Endothelial cell of umbilical vein (primary cell): Measurements from ENCODE around the gene PYGB. TPM values are rescaled to one million over a fixed set of nuclear protein-coding genes. Genes with fewer than 3 reads are reported as not detected.

ENCODE experiments used
- BruUV-seq: library from RNA; stranded (reverse); fragments of 400-500 nt; replicated peaks from 2 replicates; lab custom pipeline; 2021; lab: Mats Ljungman, UMichigan
- CTCF ChIA-PET: fragments of 300-600, 350-600 bp; sonication (Branson Sonifier 250); formaldehyde crosslinking; loops from one replicate; lab custom pipeline; 2021; ENCODE audit warnings: antibody characterized with exemption, inconsistent platforms; lab: Charles Lee
- POLR2A ChIA-PET: fragments of 300-600, 350-600 bp; sonication (Branson Sonifier 250); formaldehyde crosslinking; loops from one replicate; lab custom pipeline; 2021; ENCODE audit warnings: antibody characterized with exemption, inconsistent platforms; lab: Charles Lee
- DNase-seq: peaks from one replicate; pipeline ENCODE4 v3.0.0-alpha.2; 2011; ENCODE audit warnings: low read depth, low spot score
- FAIRE-seq: peaks from 2 replicates; lab custom pipeline; 2011; peaks lifted over from hg19 to GRCh38; lab: Jason Lieb, UNC
- H2AFZ ChIP-seq: 2 replicates; pipeline ENCODE4 v1.6.0; 2012; ENCODE audit warnings: low read depth, low read length, control low read depth, inconsistent platforms
- H3K27ac ChIP-seq: 2 replicates; pipeline ENCODE4 v1.5.1; 2011; ENCODE audit warnings: low read depth, mild to moderate bottlenecking, control low read depth, low read length, moderate library complexity; ENCODE audit not compliant: insufficient read depth
- H3K27me3 ChIP-seq, 2 experiments: 2 replicates each; pipeline versions ENCODE4 v1.6.0 to v1.6.1; 2011; ENCODE audit warnings: low read length in 2 of 2, mixed read lengths in 1 of 2; ENCODE audit not compliant: control insufficient read depth in 2 of 2, insufficient read depth in 2 of 2
- H3K36me3 ChIP-seq, 2 experiments: 2 replicates in 1 of 2; 3 replicates in 1 of 2; pipeline ENCODE4 v1.5.1; 2011; ENCODE audit warnings: low read length in 2 of 2, mild to moderate bottlenecking in 1 of 2, moderate library complexity in 1 of 2; ENCODE audit not compliant: control insufficient read depth in 2 of 2, insufficient read depth in 2 of 2; ENCODE audit errors: extremely low read depth in 1 of 2
- H3K4me1 ChIP-seq: 3 replicates; pipeline ENCODE4 v1.5.1; 2011; ENCODE audit warnings: mild to moderate bottlenecking, low read length; ENCODE audit not compliant: control insufficient read depth, insufficient read depth; ENCODE audit errors: extremely low read depth
- H3K4me2 ChIP-seq: 2 replicates; pipeline ENCODE4 v1.6.1; 2011; ENCODE audit warnings: low read length, control low read depth, mixed read lengths; ENCODE audit not compliant: insufficient read depth
- H3K4me3 ChIP-seq, 3 experiments: fragments of 200-600 bp in 1 of 3; sonication (generic), shearing (Covaris generic) in 1 of 3; replicated peaks in 1 of 3; 2 replicates each; pipeline ENCODE4 v1.5.1; 2011 to 2016; ENCODE audit warnings: control low read depth in 3 of 3, low read length in 3 of 3, mild to moderate bottlenecking in 2 of 3, inconsistent platforms in 1 of 3, low read depth in 1 of 3, moderate library complexity in 1 of 3; ENCODE audit not compliant: insufficient read depth in 1 of 3
- H3K79me2 ChIP-seq: 2 replicates; pipeline ENCODE4 v1.6.0; 2012; ENCODE audit warnings: low read length, inconsistent platforms; ENCODE audit not compliant: control insufficient read depth, insufficient read depth
- H3K9ac ChIP-seq: replicated peaks from 2 replicates; pipeline ENCODE3; 2011; ENCODE audit warnings: low read length, control low read depth; ENCODE audit not compliant: insufficient read depth; ENCODE audit errors: extremely low read depth
- H3K9me1 ChIP-seq: replicated peaks from 3 replicates; pipeline ENCODE4 v1.6.0; 2011; ENCODE audit warnings: mild to moderate bottlenecking, low read length; ENCODE audit not compliant: control insufficient read depth, insufficient read depth; ENCODE audit errors: extremely low read depth
- H3K9me3 ChIP-seq: replicated peaks from 2 replicates; pipeline ENCODE4 v1.5.1; 2012; ENCODE audit warnings: low read length, inconsistent platforms; ENCODE audit not compliant: control insufficient read depth, insufficient read depth
- H4K20me1 ChIP-seq: replicated peaks from 2 replicates; pipeline ENCODE3; 2011; ENCODE audit warnings: mild to moderate bottlenecking, low read length; ENCODE audit not compliant: control insufficient read depth, insufficient read depth; ENCODE audit errors: extremely low read depth
- CTCF ChIP-seq, 2 donors: IDR thresholded peaks; 1 replicate in 1 of 2; 2 replicates in 1 of 2; pipeline ENCODE4 v1.5.1; 2011; ENCODE audit warnings: low read length in 2 of 2, mild to moderate bottlenecking in 2 of 2, moderate library complexity in 2 of 2, control low read depth in 1 of 2, inconsistent platforms in 1 of 2, low read depth in 1 of 2; ENCODE audit not compliant: insufficient read depth in 1 of 2; ENCODE audit errors: extremely low read depth in 1 of 2
- EZH2 ChIP-seq: IDR thresholded peaks from 2 replicates; pipeline ENCODE4 v1.6.1; 2012; ENCODE audit warnings: borderline replicate concordance, low read depth, mild to moderate bottlenecking, moderate library complexity, low read length, inconsistent platforms; ENCODE audit not compliant: severe bottlenecking
- FOS ChIP-seq: IDR thresholded peaks from 2 replicates; pipeline ENCODE4 v1.6.1; 2011; ENCODE audit warnings: mild to moderate bottlenecking, low read length, moderate library complexity, borderline replicate concordance; ENCODE audit not compliant: insufficient read depth
- GATA2 ChIP-seq: IDR thresholded peaks from 2 replicates; pipeline ENCODE4 v1.7.0; 2011; ENCODE audit warnings: low read depth, mild to moderate bottlenecking, moderate library complexity, mixed read lengths, low read length; ENCODE audit not compliant: insufficient read length, insufficient read depth
- JUN ChIP-seq: IDR thresholded peaks from 2 replicates; pipeline ENCODE4 v1.6.1; 2011; ENCODE audit warnings: borderline replicate concordance, low read depth; ENCODE audit not compliant: insufficient read length, insufficient read depth
- MAX ChIP-seq: IDR thresholded peaks from 2 replicates; pipeline ENCODE4 v1.6.1; 2011; ENCODE audit not compliant: insufficient read depth, insufficient read length
- MYC ChIP-seq: IDR thresholded peaks from one replicate; pipeline ENCODE4 v1.6.1; 2011; ENCODE audit warnings: mild to moderate bottlenecking, low read depth, low read length
- POLR2A ChIP-seq: IDR thresholded peaks from 2 replicates; pipeline ENCODE4 v1.6.1; 2012; ENCODE audit warnings: low read depth, mild to moderate bottlenecking, control low read depth, low read length
- POLR2AphosphoS5 ChIP-seq: IDR thresholded peaks from 2 replicates; pipeline ENCODE4 v1.6.1; 2012; ENCODE audit warnings: low read depth, mild to moderate bottlenecking, control low read depth, low read length, moderate library complexity; ENCODE audit not compliant: insufficient read depth
- dilution Hi-C: fragments of 300-500 bp; cut with MboI; formaldehyde crosslinking; loops from one replicate; pipeline ENCODE4 v1.15.0; 2019; ENCODE audit warnings: low sequenced_read_pairs; ENCODE audit not compliant: extremely low pct_ligation_motif_present
- intact Hi-C: fragments of 100-400 bp; cut with micrococcal nuclease; formaldehyde crosslinking; loops from one replicate; pipeline ENCODE4 v1.10.0; 2022
- polyA plus RNA-seq, 4 experiments: library from polyadenylated mRNA; depleted of rRNA in 3 of 4; stranded (reverse) in 3 of 4; unstranded in 1 of 4; fragments of >200 nt; gene quantifications; 2 replicates each; pipeline versions ENCODE4 v1.2.1 to v1.2.3, GENCODE V29; 2011 to 2012; ENCODE audit warnings: missing spikeins in 1 of 4
- total RNA-seq: library from RNA; stranded (reverse); gene quantifications from 2 replicates; pipeline ENCODE4 v1.2.3, GENCODE V29; 2021

The PYGB gene
- total and polyA plus RNA-seq, 2 donors (not counting 3 experiments of a cell fraction or from before 2014, with no cell fraction given) = 36.1 to 60.2 TPM

GRCh38 chr20:25289886-25290597 is 42.2 kb downstream of the PYGB start:
- TF ChIP-seq POLR2A (no peak), MYC (no peak), GATA2 (no peak), JUN (no peak), POLR2AphosphoS5 (no peak), FOS (no peak), CTCF (IDR thresholded peaks at IDR 0.05; ENCODE audit: extremely low read depth in 1 of 2, insufficient read depth in 1 of 2, low read depth in 1 of 2, low read length in 2 of 2) (no peak), MAX (no peak), EZH2 (no peak)
- Histone ChIP-seq H3K4me3 (no peak overlapping the region), H3K27ac (no peak overlapping the region), H4K20me1 (no peaks in the 10 kb centered on the region), H3K4me2 (no peak overlapping the region), H3K36me3 (peaks cover 3 to 37% of the 10 kb centered on the region in 2 experiments), H2AFZ (no peak overlapping the region), H3K27me3 (no peaks in the 10 kb centered on the region), H3K4me1 (no peaks in the 10 kb centered on the region), H3K9me3 (no peaks in the 10 kb centered on the region), H3K9me1 (no peaks in the 10 kb centered on the region), H3K9ac (no peak overlapping the region), H3K79me2 (no peaks in the 10 kb centered on the region)
- no TSS peak for BruUV-seq
- no peak for DNase-seq
- ChIA-PET POLR2A (no interaction called here), CTCF (interaction anchor here (1.2 to 2.3 kb wide), 2 partner anchors 9 to 108 kb away, joined by 3 to 14 read pairs; no protein-coding TSS in a partner anchor)
- FAIRE-seq = no peak
- intact Hi-C loops (no loop called here), dilution Hi-C loops (no loop called here)
